ENCODE results near the gene CNTNAP5. TPM values are rescaled to one million over a fixed set of nuclear protein-coding genes. Genes with fewer than 3 reads are reported as not detected.

Gene CNTNAP5
- total and polyA plus RNA-seq, 2 of the 13 experiments (the other 11 are each of a cell fraction or from before 2014, with no cell fraction given) = not detected

GRCh38 chr2:124923097-124923496, 898.0 kb downstream of the CNTNAP5 start:
- ChIA-PET POLR2A (no interaction called here), CTCF (ENCODE audit: low intra/inter-chr PET ratio, low total read pairs) (no interaction called here)
- Histone ChIP-seq H4K20me1 (ENCODE audit: insufficient read depth, low read length) (no peaks in the 10 kb centered on the region), H2AFZ (ENCODE audit: low read length) (no peak overlapping the region), H3K9ac (ENCODE audit: insufficient read depth, low read depth, low read length) (no peak overlapping the region), H3K9me3 (ENCODE audit: low read length) (peaks cover 26% of the 10 kb centered on the region), H3K4me1 (ENCODE audit: insufficient read depth, low read length) (no peaks in the 10 kb centered on the region), H3K4me2 (ENCODE audit: low read depth, low read length) (no peak overlapping the region), H3K36me3 (replicated peaks in 1 of 2; ENCODE audit: control insufficient read depth in 1 of 2, insufficient read depth in 2 of 2, low read length in 2 of 2) (no peaks in the 10 kb centered on the region), H3K4me3 (replicated peaks in 1 of 3; ENCODE audit: insufficient read depth in 1 of 3, low read depth in 2 of 3, low read length in 3 of 3) (no peak overlapping the region), H3K79me2 (ENCODE audit: insufficient read depth, low read length) (no peaks in the 10 kb centered on the region), H3K27me3 (ENCODE audit: control insufficient read depth in 1 of 2, insufficient read depth in 2 of 2, low read length in 2 of 2) (no peaks in the 10 kb centered on the region), H3K27ac (ENCODE audit: extremely low read length, insufficient read depth, low read length) (no peak overlapping the region)
- 14% methylated on average over 3 of the region's 3 CpGs for WGBS (ENCODE audit: low lambda C conversion rate)
- FAIRE-seq (no peak), DNase-seq (ENCODE audit: low spot score) (no peak), ATAC-seq (no peak)
- intact Hi-C loops (cut with micrococcal nuclease; ENCODE audit: unreplicated experiment) (no loop called here), in situ Hi-C loops (cut with HindIII; ENCODE audit: extremely low pct_ligation_motif_present, low pct_unique_long_range_greater_than_20kb) (no loop called here)
- BruUV-seq (replicated peaks) = no TSS peak
- TF ChIP-seq SMAD9 (CRISPR knock-in tag; IDR thresholded peaks at IDR 0.05) = no peak
- TF ChIP-seq GABPB1 (CRISPR knock-in tag; IDR thresholded peaks at IDR 0.05) = no peak
- no peak for TF ChIP-seq ZNF235 (CRISPR knock-in tag; IDR thresholded peaks at IDR 0.05; ENCODE audit: borderline replicate concordance)
- no peak for TF ChIP-seq ZBTB7A (CRISPR knock-in tag; IDR thresholded peaks at IDR 0.05)
- TF ChIP-seq ZFP36 (IDR thresholded peaks at IDR 0.05; ENCODE audit: borderline replicate concordance, low read depth, low read length, partially characterized antibody) = no peak
- TF ChIP-seq EEA1 (CRISPR knock-in tag; IDR thresholded peaks at IDR 0.05; ENCODE audit: borderline replicate concordance) = no peak
- TF ChIP-seq ZNF605 (CRISPR knock-in tag; IDR thresholded peaks at IDR 0.05) = no peak
- TF ChIP-seq, protein P1, sequence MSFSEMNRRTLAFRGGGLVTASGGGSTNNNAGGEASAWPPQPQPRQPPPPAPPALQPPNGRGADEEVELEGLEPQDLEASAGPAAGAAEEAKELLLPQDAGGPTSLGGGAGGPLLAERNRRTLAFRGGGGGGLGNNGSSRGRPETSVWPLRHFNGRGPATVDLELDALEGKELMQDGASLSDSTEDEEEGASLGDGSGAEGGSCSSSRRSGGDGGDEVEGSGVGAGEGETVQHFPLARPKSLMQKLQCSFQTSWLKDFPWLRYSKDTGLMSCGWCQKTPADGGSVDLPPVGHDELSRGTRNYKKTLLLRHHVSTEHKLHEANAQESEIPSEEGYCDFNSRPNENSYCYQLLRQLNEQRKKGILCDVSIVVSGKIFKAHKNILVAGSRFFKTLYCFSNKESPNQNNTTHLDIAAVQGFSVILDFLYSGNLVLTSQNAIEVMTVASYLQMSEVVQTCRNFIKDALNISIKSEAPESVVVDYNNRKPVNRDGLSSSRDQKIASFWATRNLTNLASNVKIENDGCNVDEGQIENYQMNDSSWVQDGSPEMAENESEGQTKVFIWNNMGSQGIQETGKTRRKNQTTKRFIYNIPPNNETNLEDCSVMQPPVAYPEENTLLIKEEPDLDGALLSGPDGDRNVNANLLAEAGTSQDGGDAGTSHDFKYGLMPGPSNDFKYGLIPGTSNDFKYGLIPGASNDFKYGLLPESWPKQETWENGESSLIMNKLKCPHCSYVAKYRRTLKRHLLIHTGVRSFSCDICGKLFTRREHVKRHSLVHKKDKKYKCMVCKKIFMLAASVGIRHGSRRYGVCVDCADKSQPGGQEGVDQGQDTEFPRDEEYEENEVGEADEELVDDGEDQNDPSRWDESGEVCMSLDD (CRISPR knock-in tag; IDR thresholded peaks at IDR 0.05; ENCODE audit: borderline replicate concordance) = no peak
- TF ChIP-seq ZMYM3 (CRISPR knock-in tag; IDR thresholded peaks at IDR 0.05) = no peak
- TF ChIP-seq ZNF576 (CRISPR knock-in tag; IDR thresholded peaks at IDR 0.05) = no peak
- TF ChIP-seq ZBTB8A (CRISPR knock-in tag; IDR thresholded peaks at IDR 0.05; ENCODE audit: borderline replicate concordance, low read depth) = no peak
- TF ChIP-seq RFXANK (CRISPR knock-in tag; IDR thresholded peaks at IDR 0.05) = no peak
- no peak for TF ChIP-seq RCOR2 (CRISPR knock-in tag; IDR thresholded peaks at IDR 0.05)
- no peak for TF ChIP-seq FOXP1 (IDR thresholded peaks at IDR 0.05)
- TF ChIP-seq FOXP1 (CRISPR knock-in tag; IDR thresholded peaks at IDR 0.05) = no peak
- TF ChIP-seq, protein P2, sequence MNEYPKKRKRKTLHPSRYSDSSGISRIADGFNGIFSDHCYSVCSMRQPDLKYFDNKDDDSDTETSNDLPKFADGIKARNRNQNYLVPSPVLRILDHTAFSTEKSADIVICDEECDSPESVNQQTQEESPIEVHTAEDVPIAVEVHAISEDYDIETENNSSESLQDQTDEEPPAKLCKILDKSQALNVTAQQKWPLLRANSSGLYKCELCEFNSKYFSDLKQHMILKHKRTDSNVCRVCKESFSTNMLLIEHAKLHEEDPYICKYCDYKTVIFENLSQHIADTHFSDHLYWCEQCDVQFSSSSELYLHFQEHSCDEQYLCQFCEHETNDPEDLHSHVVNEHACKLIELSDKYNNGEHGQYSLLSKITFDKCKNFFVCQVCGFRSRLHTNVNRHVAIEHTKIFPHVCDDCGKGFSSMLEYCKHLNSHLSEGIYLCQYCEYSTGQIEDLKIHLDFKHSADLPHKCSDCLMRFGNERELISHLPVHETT (CRISPR knock-in tag; conservative IDR thresholded peaks at IDR 0.05) = no peak
- no peak for TF ChIP-seq ZNF230 (CRISPR knock-in tag; IDR thresholded peaks at IDR 0.05)
- no peak for TF ChIP-seq TEAD2 (CRISPR knock-in tag; IDR thresholded peaks at IDR 0.05)
